HepG2 (cell line): ENCODE results near the gene SLC2A4. TPM values are rescaled to one million over a fixed set of nuclear protein-coding genes. Genes with fewer than 3 reads are reported as not detected.

Experiments
- CENPX ChIP-seq: sonication (generic); formaldehyde crosslinking; IDR thresholded peaks from 2 replicates; pipeline ENCODE4 v1.9.0; 2021; ENCODE audit warnings: mild to moderate bottlenecking, missing genetic modification reagents, moderate library complexity
- GATA4 ChIP-seq: sonication (generic); IDR thresholded peaks from 2 replicates; pipeline ENCODE4 v1.6.1; 2016; ENCODE audit warnings: antibody characterized with exemption, low read depth, borderline replicate concordance
- ISL2 ChIP-seq: sonication (generic); formaldehyde crosslinking; IDR thresholded peaks from 2 replicates; pipeline ENCODE4 v1.5.0; 2020; ENCODE audit warnings: missing genetic modification reagents
- KDM2A ChIP-seq: sonication (generic); formaldehyde crosslinking; IDR thresholded peaks from 2 replicates; pipeline ENCODE4 v1.4.0; 2020; ENCODE audit warnings: low read depth, missing genetic modification reagents, borderline replicate concordance
- MYNN ChIP-seq: sonication (generic); formaldehyde crosslinking; IDR thresholded peaks from 2 replicates; pipeline ENCODE4 v1.4.0; 2020; ENCODE audit warnings: mild to moderate bottlenecking, low read depth, missing genetic modification reagents
- NR3C1 ChIP-seq: sonication (generic); formaldehyde crosslinking; IDR thresholded peaks from 2 replicates; pipeline ENCODE4 v1.4.0; 2020; ENCODE audit warnings: missing genetic modification reagents
- PAWR ChIP-seq: sonication (generic); formaldehyde crosslinking; IDR thresholded peaks from 2 replicates; pipeline ENCODE4 v1.4.0; 2020; ENCODE audit warnings: missing genetic modification reagents, mild to moderate bottlenecking, borderline replicate concordance
- PCBP1 ChIP-seq: fragments of 200-400 bp; formaldehyde crosslinking; IDR thresholded peaks from 2 replicates; pipeline ENCODE4 v1.6.1; 2017; ENCODE audit warnings: mild to moderate bottlenecking, low read depth, low read length, borderline replicate concordance
- RAD51 ChIP-seq: fragments of 450-650 bp; IDR thresholded peaks from 2 replicates; pipeline ENCODE4 v1.6.1; 2016; ENCODE audit warnings: borderline replicate concordance
- SAP130 ChIP-seq: IDR thresholded peaks from 2 replicates; pipeline ENCODE4 v1.6.1; 2016; ENCODE audit warnings: low read depth
- SMAD9 ChIP-seq: sonication (generic); formaldehyde crosslinking; IDR thresholded peaks from 2 replicates; pipeline ENCODE4 v1.5.1; 2020; ENCODE audit warnings: mild to moderate bottlenecking, missing genetic modification reagents
- YY1 ChIP-seq: IDR thresholded peaks from 2 replicates; pipeline ENCODE4 v1.6.1; 2011; ENCODE audit warnings: low read length, low read depth, moderate library complexity, mild to moderate bottlenecking; ENCODE audit not compliant: insufficient read depth, insufficient replicate concordance
- ZNF317 ChIP-seq: sonication (generic); formaldehyde crosslinking; IDR thresholded peaks from 2 replicates; pipeline ENCODE4 v1.5.0; 2020; ENCODE audit warnings: mild to moderate bottlenecking, missing genetic modification reagents
- ZNF562 ChIP-seq: sonication (generic); formaldehyde crosslinking; IDR thresholded peaks from 2 replicates; pipeline ENCODE4 v1.8.0; 2022; ENCODE audit warnings: missing genetic modification reagents, borderline replicate concordance
- ZNF724P ChIP-seq: sonication (generic); formaldehyde crosslinking; IDR thresholded peaks from 2 replicates; pipeline ENCODE4 v1.8.0; 2022; ENCODE audit warnings: missing genetic modification reagents, borderline replicate concordance
- ZNF737 ChIP-seq: sonication (generic); formaldehyde crosslinking; IDR thresholded peaks from 2 replicates; pipeline ENCODE4 v1.5.0; 2020; ENCODE audit warnings: missing genetic modification reagents, mild to moderate bottlenecking, borderline replicate concordance
- ZNF878 ChIP-seq: sonication (generic); formaldehyde crosslinking; IDR thresholded peaks from 2 replicates; pipeline ENCODE4 v1.8.1; 2023; ENCODE audit warnings: mild to moderate bottlenecking, missing genetic modification reagents, moderate library complexity
- polyA plus RNA-seq, 8 experiments: library from polyadenylated mRNA; depleted of rRNA in 3 of 8; stranded (reverse) in 7 of 8; unstranded in 1 of 8; fragments of >200 nt; fragmentation: Illumina TruSeq in 4 of 8; extraction: Trizol in 4 of 8; gene quantifications; 2 replicates each; pipeline versions ENCODE4 v1.2.1 to v1.2.3, GENCODE V29; 2011 to 2016; ENCODE audit warnings: low read depth in 4 of 8, missing spikeins in 1 of 8, mixed read lengths in 1 of 8; ENCODE audit not compliant: insufficient read depth in 1 of 8
- total RNA-seq, 5 experiments: library from RNA; depleted of rRNA; stranded (reverse); fragments of >200 nt; fragmentation: Illumina TruSeq; extraction: Trizol; gene quantifications; 2 replicates each; pipeline ENCODE4 v1.2.3, GENCODE V29; 2016; ENCODE audit warnings: low read depth in 1 of 5
- TF ChIP-seq, protein P1 (sequence below): sonication (generic); formaldehyde crosslinking; IDR thresholded peaks from 2 replicates; pipeline ENCODE4 v1.4.0; 2020; ENCODE audit warnings: low read depth, mild to moderate bottlenecking, missing genetic modification reagents
- TF ChIP-seq, protein P2 (sequence below): sonication (generic); formaldehyde crosslinking; IDR thresholded peaks from 2 replicates; pipeline ENCODE4 v1.4.0; 2020; ENCODE audit warnings: mild to moderate bottlenecking, missing genetic modification reagents
- TF ChIP-seq, protein P3 (sequence below): sonication (generic); formaldehyde crosslinking; conservative IDR thresholded peaks from 2 replicates; pipeline ENCODE4 v1.5.0; 2020; ENCODE audit warnings: missing genetic modification reagents

Gene SLC2A4
- total and polyA plus RNA-seq, 2 of the 13 experiments (the other 11 are each of a cell fraction or from before 2014, with no cell fraction given) = 4.9 to 5.8 TPM

DNA sequence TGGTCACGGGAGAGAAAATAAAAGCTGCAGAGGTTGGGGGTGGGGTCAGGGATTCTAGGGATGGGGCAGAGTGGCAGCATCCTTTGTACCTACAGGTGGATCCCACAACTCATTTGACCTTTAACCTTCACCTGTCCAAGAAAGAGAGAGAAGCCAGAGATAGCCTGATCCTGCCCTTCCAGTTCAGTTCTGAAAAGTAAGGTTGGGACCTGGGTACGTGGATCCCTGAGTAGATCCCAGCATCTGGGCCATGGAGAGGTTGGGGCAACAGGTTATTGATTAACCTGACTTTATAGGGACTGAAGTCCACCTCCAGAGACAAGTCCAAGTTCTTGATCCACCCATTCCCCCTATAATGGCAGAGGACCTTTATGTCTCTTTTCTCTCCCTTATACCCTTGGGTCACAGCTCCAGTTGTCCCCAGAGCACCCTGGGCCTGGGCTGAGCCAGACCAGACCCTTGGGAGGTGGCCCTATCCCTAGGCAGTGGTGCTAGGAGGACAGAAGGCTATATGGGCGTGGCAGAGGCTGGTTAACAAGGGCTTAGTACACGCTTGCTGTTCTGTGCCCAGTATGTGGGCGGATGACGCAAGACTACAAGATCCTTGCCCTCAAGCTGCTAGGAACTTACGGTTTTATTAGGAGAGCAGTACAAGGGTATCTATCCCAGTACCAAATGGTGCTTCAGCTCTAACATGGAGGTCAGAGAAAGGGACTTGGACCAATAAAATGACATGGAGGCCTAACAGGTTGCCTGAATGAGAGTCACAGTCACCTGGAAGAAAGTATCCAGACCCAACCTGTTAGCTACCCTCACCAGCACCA lies 22.6 kb upstream of the SLC2A4 start (continued):
- TF ChIP-seq, protein P1, sequence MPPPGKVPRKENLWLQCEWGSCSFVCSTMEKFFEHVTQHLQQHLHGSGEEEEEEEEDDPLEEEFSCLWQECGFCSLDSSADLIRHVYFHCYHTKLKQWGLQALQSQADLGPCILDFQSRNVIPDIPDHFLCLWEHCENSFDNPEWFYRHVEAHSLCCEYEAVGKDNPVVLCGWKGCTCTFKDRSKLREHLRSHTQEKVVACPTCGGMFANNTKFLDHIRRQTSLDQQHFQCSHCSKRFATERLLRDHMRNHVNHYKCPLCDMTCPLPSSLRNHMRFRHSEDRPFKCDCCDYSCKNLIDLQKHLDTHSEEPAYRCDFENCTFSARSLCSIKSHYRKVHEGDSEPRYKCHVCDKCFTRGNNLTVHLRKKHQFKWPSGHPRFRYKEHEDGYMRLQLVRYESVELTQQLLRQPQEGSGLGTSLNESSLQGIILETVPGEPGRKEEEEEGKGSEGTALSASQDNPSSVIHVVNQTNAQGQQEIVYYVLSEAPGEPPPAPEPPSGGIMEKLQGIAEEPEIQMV = no peak
- TF ChIP-seq, protein P2, sequence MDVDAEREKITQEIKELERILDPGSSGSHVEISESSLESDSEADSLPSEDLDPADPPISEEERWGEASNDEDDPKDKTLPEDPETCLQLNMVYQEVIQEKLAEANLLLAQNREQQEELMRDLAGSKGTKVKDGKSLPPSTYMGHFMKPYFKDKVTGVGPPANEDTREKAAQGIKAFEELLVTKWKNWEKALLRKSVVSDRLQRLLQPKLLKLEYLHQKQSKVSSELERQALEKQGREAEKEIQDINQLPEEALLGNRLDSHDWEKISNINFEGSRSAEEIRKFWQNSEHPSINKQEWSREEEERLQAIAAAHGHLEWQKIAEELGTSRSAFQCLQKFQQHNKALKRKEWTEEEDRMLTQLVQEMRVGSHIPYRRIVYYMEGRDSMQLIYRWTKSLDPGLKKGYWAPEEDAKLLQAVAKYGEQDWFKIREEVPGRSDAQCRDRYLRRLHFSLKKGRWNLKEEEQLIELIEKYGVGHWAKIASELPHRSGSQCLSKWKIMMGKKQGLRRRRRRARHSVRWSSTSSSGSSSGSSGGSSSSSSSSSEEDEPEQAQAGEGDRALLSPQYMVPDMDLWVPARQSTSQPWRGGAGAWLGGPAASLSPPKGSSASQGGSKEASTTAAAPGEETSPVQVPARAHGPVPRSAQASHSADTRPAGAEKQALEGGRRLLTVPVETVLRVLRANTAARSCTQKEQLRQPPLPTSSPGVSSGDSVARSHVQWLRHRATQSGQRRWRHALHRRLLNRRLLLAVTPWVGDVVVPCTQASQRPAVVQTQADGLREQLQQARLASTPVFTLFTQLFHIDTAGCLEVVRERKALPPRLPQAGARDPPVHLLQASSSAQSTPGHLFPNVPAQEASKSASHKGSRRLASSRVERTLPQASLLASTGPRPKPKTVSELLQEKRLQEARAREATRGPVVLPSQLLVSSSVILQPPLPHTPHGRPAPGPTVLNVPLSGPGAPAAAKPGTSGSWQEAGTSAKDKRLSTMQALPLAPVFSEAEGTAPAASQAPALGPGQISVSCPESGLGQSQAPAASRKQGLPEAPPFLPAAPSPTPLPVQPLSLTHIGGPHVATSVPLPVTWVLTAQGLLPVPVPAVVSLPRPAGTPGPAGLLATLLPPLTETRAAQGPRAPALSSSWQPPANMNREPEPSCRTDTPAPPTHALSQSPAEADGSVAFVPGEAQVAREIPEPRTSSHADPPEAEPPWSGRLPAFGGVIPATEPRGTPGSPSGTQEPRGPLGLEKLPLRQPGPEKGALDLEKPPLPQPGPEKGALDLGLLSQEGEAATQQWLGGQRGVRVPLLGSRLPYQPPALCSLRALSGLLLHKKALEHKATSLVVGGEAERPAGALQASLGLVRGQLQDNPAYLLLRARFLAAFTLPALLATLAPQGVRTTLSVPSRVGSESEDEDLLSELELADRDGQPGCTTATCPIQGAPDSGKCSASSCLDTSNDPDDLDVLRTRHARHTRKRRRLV (CRISPR knock-in tag) = no peak
- no peak for TF ChIP-seq PAWR
- TF ChIP-seq ZNF317 (CRISPR knock-in tag) = peak; percentile 82
- TF ChIP-seq ZNF724P (CRISPR knock-in tag) = no peak
- TF ChIP-seq ZNF878 = no peak
- peak; percentile 50 for TF ChIP-seq ISL2
- no peak for TF ChIP-seq NR3C1 (CRISPR knock-in tag)
- TF ChIP-seq SAP130 = peak; percentile 68
- no peak for TF ChIP-seq ZNF737 (CRISPR knock-in tag)
- TF ChIP-seq SMAD9 (CRISPR knock-in tag) = no peak
- TF ChIP-seq YY1 = peak; percentile 34
- TF ChIP-seq MYNN (CRISPR knock-in tag) = no peak
- no peak for TF ChIP-seq RAD51
- TF ChIP-seq KDM2A = peak; percentile 52; the same call in 1 of the 2 replicates
- no peak for TF ChIP-seq ZNF562
- TF ChIP-seq PCBP1 = no peak
- no peak for TF ChIP-seq CENPX (CRISPR knock-in tag)
- no peak for TF ChIP-seq GATA4
- TF ChIP-seq, protein P3, sequence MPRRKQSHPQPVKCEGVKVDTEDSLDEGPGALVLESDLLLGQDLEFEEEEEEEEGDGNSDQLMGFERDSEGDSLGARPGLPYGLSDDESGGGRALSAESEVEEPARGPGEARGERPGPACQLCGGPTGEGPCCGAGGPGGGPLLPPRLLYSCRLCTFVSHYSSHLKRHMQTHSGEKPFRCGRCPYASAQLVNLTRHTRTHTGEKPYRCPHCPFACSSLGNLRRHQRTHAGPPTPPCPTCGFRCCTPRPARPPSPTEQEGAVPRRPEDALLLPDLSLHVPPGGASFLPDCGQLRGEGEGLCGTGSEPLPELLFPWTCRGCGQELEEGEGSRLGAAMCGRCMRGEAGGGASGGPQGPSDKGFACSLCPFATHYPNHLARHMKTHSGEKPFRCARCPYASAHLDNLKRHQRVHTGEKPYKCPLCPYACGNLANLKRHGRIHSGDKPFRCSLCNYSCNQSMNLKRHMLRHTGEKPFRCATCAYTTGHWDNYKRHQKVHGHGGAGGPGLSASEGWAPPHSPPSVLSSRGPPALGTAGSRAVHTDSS (CRISPR knock-in tag) = no peak
